Bronchial epithelial cell (primary cell): ENCODE measurements around the gene CAMTA1. TPM values are rescaled to one million over a fixed set of nuclear protein-coding genes. Genes with fewer than 3 reads are reported as not detected.

ENCODE experiments used
- DNase-seq: peaks from one replicate; pipeline ENCODE4 v3.0.0-alpha.2; 2010; ENCODE audit warnings: low read depth
- FAIRE-seq: peaks from 2 replicates; lab custom pipeline; 2011; peaks lifted over from hg19 to GRCh38; lab: Jason Lieb, UNC
- H3K27me3 ChIP-seq: 2 replicates; pipeline ENCODE4 v1.5.1; 2011; ENCODE audit warnings: low read length; ENCODE audit not compliant: control insufficient read depth, insufficient read depth
- H3K36me3 ChIP-seq: 2 replicates; pipeline ENCODE4 v1.5.1; 2011; ENCODE audit warnings: low read length; ENCODE audit not compliant: control insufficient read depth, insufficient read depth
- H3K4me3 ChIP-seq: 2 replicates; pipeline ENCODE4 v1.5.1; 2011; ENCODE audit warnings: mild to moderate bottlenecking, low read depth, low read length, control low read depth
- CTCF ChIP-seq: IDR thresholded peaks from 2 replicates; pipeline ENCODE4 v1.5.1; 2011; ENCODE audit warnings: mild to moderate bottlenecking, moderate library complexity, low read length, control low read depth, inconsistent platforms; ENCODE audit not compliant: insufficient read depth, severe bottlenecking
- total RNA-seq: library from RNA; depleted of rRNA; stranded (reverse); fragments of >200 nt; gene quantifications from 2 replicates; pipeline ENCODE4 v1.2.1, GENCODE V29; 2014

CAMTA1 gene
- total RNA-seq, 1 donor from 2014 or later = 68.2 TPM

GRCh38 chr1:7265771-7266371 is 480.6 kb downstream of the CAMTA1 start:
- Histone ChIP-seq H3K36me3 (no peaks in the 10 kb centered on the region), H3K27me3 (no peaks in the 10 kb centered on the region), H3K4me3 (no peak overlapping the region)
- no peak for TF ChIP-seq CTCF
- FAIRE-seq (peak; percentile 99), DNase-seq (peak; percentile 99)

DNA sequence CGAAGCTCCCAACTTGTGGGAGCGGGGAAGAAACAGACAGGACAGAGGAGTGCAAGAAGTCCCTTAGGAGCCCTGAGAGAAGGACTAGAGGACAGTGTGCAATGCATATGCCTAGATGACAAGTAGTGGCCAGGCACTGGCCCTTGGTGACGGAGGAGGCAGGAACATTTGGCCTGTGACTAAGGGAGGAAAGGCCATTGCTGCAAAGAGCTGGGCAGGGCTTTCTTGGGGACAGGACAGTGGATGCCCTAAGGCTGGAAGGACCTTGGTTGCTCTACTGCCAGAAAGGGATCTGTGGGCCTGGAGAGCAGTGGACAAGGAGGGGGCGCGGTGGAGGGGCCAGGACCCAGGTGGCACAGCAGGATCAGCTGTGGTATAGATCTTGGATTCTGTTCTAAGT is 481.3 kb downstream of the CAMTA1 start:
- Histone ChIP-seq H3K27me3 (no peaks in the 10 kb centered on the region), H3K4me3 (no peak overlapping the region), H3K36me3 (no peaks in the 10 kb centered on the region)
- DNase-seq (no peak), FAIRE-seq (peak; percentile 50)
- TF ChIP-seq CTCF = no peak

DNA sequence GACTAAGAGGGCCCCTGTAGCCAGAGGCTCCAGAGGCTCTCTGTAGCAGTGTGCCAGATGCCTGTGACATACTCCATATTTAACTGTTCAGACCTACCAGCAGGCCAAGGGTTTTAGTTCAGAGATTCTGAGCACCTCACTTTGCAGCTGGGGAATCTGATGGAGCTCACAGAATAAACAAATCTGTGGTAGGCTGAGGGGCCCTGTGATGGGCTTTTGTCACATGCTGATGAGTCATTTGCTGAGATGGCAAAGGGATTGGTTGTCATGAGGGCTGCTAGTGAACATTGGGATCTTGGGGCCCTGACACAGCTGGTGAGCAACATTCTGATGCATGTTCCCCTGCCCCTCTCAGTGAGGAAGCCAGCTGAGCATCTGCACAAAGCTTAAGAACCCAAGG is 482.2 kb downstream of the CAMTA1 start:
- DNase-seq (peak; percentile 23), FAIRE-seq (no peak)
- Histone ChIP-seq H3K36me3 (no peaks in the 10 kb centered on the region), H3K4me3 (no peak overlapping the region), H3K27me3 (no peaks in the 10 kb centered on the region)
- no peak for TF ChIP-seq CTCF

GRCh38 chr1:7268983-7269382 is 483.7 kb downstream of the CAMTA1 start:
- no peak for FAIRE-seq
- no peak for TF ChIP-seq CTCF

GRCh38 chr1:7269525-7269924 is 484.3 kb downstream of the CAMTA1 start:
- DNase-seq (no peak), FAIRE-seq (no peak)
- no peak overlapping the region for H3K4me3 ChIP-seq
- H3K36me3 ChIP-seq = no peaks in the 10 kb centered on the region
- no peak for TF ChIP-seq CTCF
- no peaks in the 10 kb centered on the region for H3K27me3 ChIP-seq

More at GRCh38 chr1:7268983-7269382, 483.7 kb downstream of the CAMTA1 start:
- no peak for DNase-seq
- Histone ChIP-seq H3K27me3 (no peaks in the 10 kb centered on the region), H3K36me3 (no peaks in the 10 kb centered on the region), H3K4me3 (no peak overlapping the region)

- H3K36me3 ChIP-seq = no peaks in the 10 kb centered on the region
- no peak for TF ChIP-seq CTCF
- no peak for FAIRE-seq
- no peak for DNase-seq
- H3K27me3 ChIP-seq = no peaks in the 10 kb centered on the region
- H3K4me3 ChIP-seq = no peak overlapping the region
Observed at GRCh38 chr1:7274256-7274655, 489.0 kb downstream of the CAMTA1 start.
